Spleen (tissue), 11 donors: ENCODE data around the gene ABHD12. TPM values are rescaled to one million over a fixed set of nuclear protein-coding genes. Genes with fewer than 3 reads are reported as not detected.

ENCODE experiments used
- DNase-seq: peaks from one replicate; pipeline ENCODE4 v3.0.0-alpha.2; 2020
- H3K27ac ChIP-seq, 8 donors: fragments of 200-600 bp; sonication (generic) in 7 of 8; 1 replicate in 4 of 8; 2 replicates in 4 of 8; pipeline versions ENCODE4 v1.5.0 to v1.8.0; 2016 to 2021; ENCODE audit warnings: inconsistent platforms in 4 of 8, mild to moderate bottlenecking in 4 of 8, moderate library complexity in 1 of 8
- H3K27me3 ChIP-seq, 7 donors: fragments of 200-600 bp; sonication (generic) in 6 of 7; replicated peaks in 1 of 7; 1 replicate in 4 of 7; 2 replicates in 3 of 7; pipeline versions ENCODE4 v1.5.0 to v1.8.0; 2016 to 2021; ENCODE audit warnings: inconsistent platforms in 3 of 7, mild to moderate bottlenecking in 1 of 7
- H3K36me3 ChIP-seq, 6 donors: fragments of 200-600 bp; sonication (generic) in 5 of 6; 1 replicate in 4 of 6; 2 replicates in 2 of 6; pipeline versions ENCODE4 v1.5.0 to v1.8.0; 2016 to 2021; ENCODE audit warnings: inconsistent platforms in 2 of 6
- H3K4me1 ChIP-seq, 6 donors: fragments of 200-600 bp; sonication (generic) in 5 of 6; 1 replicate in 3 of 6; 2 replicates in 3 of 6; pipeline versions ENCODE4 v1.5.0 to v1.8.0; 2016 to 2021; ENCODE audit warnings: inconsistent platforms in 3 of 6
- H3K4me3 ChIP-seq, 8 donors: fragments of 200-600 bp; sonication (generic) in 7 of 8; 1 replicate in 4 of 8; 2 replicates in 4 of 8; pipeline versions ENCODE4 v1.5.0 to v1.8.0; 2016 to 2021; ENCODE audit warnings: inconsistent platforms in 4 of 8, mild to moderate bottlenecking in 4 of 8, moderate library complexity in 2 of 8
- H3K9me3 ChIP-seq, 8 donors: fragments of 200-600 bp; sonication (generic) in 7 of 8; 1 replicate in 4 of 8; 2 replicates in 4 of 8; pipeline versions ENCODE4 v1.5.0 to v1.8.0; 2016 to 2021; ENCODE audit warnings: inconsistent platforms in 4 of 8
- CTCF ChIP-seq, 11 experiments: fragments of 200-600 bp in 7 of 11; fragments of 450-650 bp in 4 of 11; sonication (generic) in 4 of 11; IDR thresholded peaks in 8 of 11; conservative IDR thresholded peaks in 3 of 11; 1 replicate in 7 of 11; 2 replicates in 4 of 11; pipeline versions ENCODE4 v1.4.0 to v1.8.0; 2016 to 2021; ENCODE audit warnings: antibody characterized with exemption in 11 of 11, inconsistent platforms in 4 of 11, mild to moderate bottlenecking in 1 of 11
- POLR2A ChIP-seq, 3 donors: fragments of 450-650 bp; IDR thresholded peaks; one replicate each; pipeline ENCODE4 v1.5.1; 2017; ENCODE audit warnings: antibody characterized with exemption in 3 of 3, mild to moderate bottlenecking in 1 of 3
- POLR2AphosphoS5 ChIP-seq, 3 donors: sonication (generic); formaldehyde crosslinking; IDR thresholded peaks; one replicate each; pipeline ENCODE4 v1.5.1; 2017; ENCODE audit warnings: antibody characterized with exemption in 3 of 3
- WGBS, 5 donors: extraction: QIAGEN DNeasy Blood & Tissue Kit in 3 of 5; methylation state at CpG; one replicate each; pipeline versions ENCODE4 v1.1.5 to v1.1.7; 2013 to 2018; 5-methylcytosine and 5-hydroxymethylcytosine counted together
- intact Hi-C: fragments of 100-400 bp; cut with DNase I; formaldehyde crosslinking; loops from one replicate; pipeline ENCODE4 v1.15.0; 2023; ENCODE audit warnings: low total_unique reads
- polyA plus RNA-seq, 3 donors: library from polyadenylated mRNA; stranded (reverse); fragments of 200-250 nt; gene quantifications; one replicate each; pipeline ENCODE4 v1.2.1, GENCODE V29; 2013
- total RNA-seq, 7 donors: library from RNA; depleted of rRNA in 3 of 7; stranded (reverse); fragments of >200 nt in 3 of 7; fragmentation: NEBNext Ultra II Directional in 4 of 7; extraction: Animal tissue kit (Norgen Biotek cat#: 25700) in 4 of 7; gene quantifications; one replicate each; pipeline versions ENCODE4 v1.1.0 to v1.2.1, GENCODE V29; 2016 to 2021
- donor health status: healthy with polysubstance abuse.
- donor health status: DM: no; HTN: no; CAD: no; lungs with moderate emphysema.
- donor health status: DM: no; HTN: no; CAD: no.
- donor health status: Bipolar disorder and iron deficiency.
- donor health status: healthy.
- donor health status: DM: no; HTN: no; CAD: no.
- donor health status: DM: yes; HTN: yes; CAD: no.

Gene ABHD12
- total and polyA plus RNA-seq, 10 donors: 16.1 to 36.9 (median 25.3) TPM

- DNase-seq: no peak
- peak in 1 of 3 donors; percentile 33 for TF ChIP-seq POLR2AphosphoS5 (IDR thresholded peaks at IDR 0.05)
- TF ChIP-seq POLR2A (IDR thresholded peaks at IDR 0.05): no peak
- TF ChIP-seq CTCF (IDR thresholded peaks at IDR 0.05 in 8 of 11, conservative IDR thresholded peaks at IDR 0.05 in 3 of 11): no peak
- WGBS, 5 donors: 92 to 98% (median 94%) methylated on average over 3 to 9 of the region's 9 CpGs
- Histone ChIP-seq H3K4me3 (no peak overlapping the region), H3K9me3 (no peaks in the 10 kb centered on the region), H3K4me1 (peaks cover 0 to 13% (median 7%) of the 10 kb centered on the region in 6 donors), H3K27me3 (no peaks in the 10 kb centered on the region), H3K36me3 (peaks cover 0 to 100% (median 28%) of the 10 kb centered on the region in 6 donors), H3K27ac (no peak overlapping the region)
- intact Hi-C loops: no loop called here
These were observed 89.2 kb downstream of the ABHD12 start for GRCh38 chr20:25301357-25301920.

GRCh38 chr20:25300496-25301170, 90.0 kb downstream of the ABHD12 start:
- intact Hi-C loops: no loop called here
- DNase-seq: no peak
- no peak overlapping the region for H3K4me3 ChIP-seq
- 65 to 92% (median 78%) methylated on average over 7 to 13 of the region's 13 CpGs for WGBS, 5 donors
- TF ChIP-seq POLR2AphosphoS5 (IDR thresholded peaks at IDR 0.05) (peak in 1 of 3 donors; percentile 50), POLR2A (IDR thresholded peaks at IDR 0.05) (no peak)
- H3K27ac ChIP-seq: no peak overlapping the region
- peaks cover 0 to 100% (median 29%) of the 10 kb centered on the region in 6 donors for H3K36me3 ChIP-seq
- H3K4me1 ChIP-seq: peaks cover 0 to 21% (median 7%) of the 10 kb centered on the region in 6 donors
- H3K27me3 ChIP-seq: no peaks in the 10 kb centered on the region
- no peaks in the 10 kb centered on the region for H3K9me3 ChIP-seq

GRCh38 chr20:25299806-25300205, 90.8 kb downstream of the ABHD12 start:
- TF ChIP-seq CTCF (IDR thresholded peaks at IDR 0.05 in 8 of 11, conservative IDR thresholded peaks at IDR 0.05 in 3 of 11): no peak
- TF ChIP-seq POLR2A (IDR thresholded peaks at IDR 0.05): no peak
- no peak for TF ChIP-seq POLR2AphosphoS5 (IDR thresholded peaks at IDR 0.05)
- Histone ChIP-seq H3K27me3 (no peaks in the 10 kb centered on the region), H3K4me1 (peaks cover 0 to 27% (median 10%) of the 10 kb centered on the region in 6 donors), H3K36me3 (peaks cover 0 to 98% (median 29%) of the 10 kb centered on the region in 6 donors), H3K27ac (no peak overlapping the region), H3K9me3 (no peaks in the 10 kb centered on the region), H3K4me3 (no peak overlapping the region)
- no peak for DNase-seq
- 89 to 94% (median 92%) methylated on average over 9 of the region's 9 CpGs for WGBS, 5 donors
- intact Hi-C loops: loop anchor here (5.0 kb wide), 1 partner anchor 97 kb away; no protein-coding TSS in a partner anchor

- Histone ChIP-seq H3K27ac (peak overlapping the region in 6 of 8 donors; percentile 14 to 81 (median 66)), H3K4me1 (peaks cover 0 to 37% (median 14%) of the 10 kb centered on the region in 6 donors), H3K27me3 (no peaks in the 10 kb centered on the region), H3K36me3 (peaks cover 0 to 93% (median 19%) of the 10 kb centered on the region in 6 donors), H3K9me3 (no peaks in the 10 kb centered on the region), H3K4me3 (no peak overlapping the region)
- intact Hi-C loops: loop anchor here (5.0 kb wide), 1 partner anchor 100 kb away; no protein-coding TSS in a partner anchor
- TF ChIP-seq POLR2AphosphoS5 (IDR thresholded peaks at IDR 0.05) (peak in 2 of 3 donors; percentile 7 to 12), CTCF (IDR thresholded peaks at IDR 0.05 in 8 of 11, conservative IDR thresholded peaks at IDR 0.05 in 3 of 11) (no peak), POLR2A (IDR thresholded peaks at IDR 0.05) (no peak)
- 85 to 90% (median 88%) methylated on average over 8 to 10 of the region's 10 CpGs for WGBS, 5 donors
- DNase-seq: no peak
These were observed 93.3 kb downstream of the ABHD12 start for GRCh38 chr20:25297141-25297905.
